PC-3 (cell line): Measurements from ENCODE around the gene HLA-F.

Source experiments
- EZH2 ChIP-seq: fragments of 300-600 bp; sonication (generic); IDR thresholded peaks from one replicate; pipeline ENCODE4 v1.6.1; 2017; ENCODE audit warnings: antibody characterized with exemption, mild to moderate bottlenecking, low read length; ENCODE audit not compliant: unreplicated experiment
- EZH2phosphoT487 ChIP-seq: fragments of 300-600 bp; sonication (generic); IDR thresholded peaks from 2 replicates; pipeline ENCODE4 v1.6.1; 2018; ENCODE audit warnings: mild to moderate bottlenecking, antibody characterized with exemption, low read length, borderline replicate concordance
- TF ChIP-seq, protein P1 (sequence below): fragments of 300-600 bp; sonication (generic); conservative IDR thresholded peaks from 2 replicates; pipeline ENCODE4 v1.5.1; 2017; ENCODE audit warnings: antibody characterized with exemption, low read depth, mild to moderate bottlenecking, low read length

DNA sequence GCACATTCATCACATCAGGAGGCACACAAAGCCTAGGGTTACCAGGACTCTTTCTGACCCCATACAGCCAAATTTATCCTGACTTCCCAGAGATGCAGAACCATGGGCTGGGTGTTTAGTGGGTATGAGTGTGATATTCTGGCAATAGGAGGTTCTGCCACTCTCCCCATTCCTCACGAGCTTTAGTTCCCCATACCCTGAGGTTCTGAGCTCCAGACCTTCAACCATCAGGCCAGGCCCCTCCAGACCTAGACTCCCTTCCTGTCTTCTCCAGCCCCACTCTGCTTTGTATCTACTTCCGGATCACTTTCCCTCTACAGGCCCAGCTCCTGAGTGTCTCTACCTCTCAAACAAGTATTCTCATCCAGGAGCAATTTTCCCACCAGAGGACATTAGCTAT lies 4.4 kb downstream of the HLA-F start:
- TF ChIP-seq, protein P1, sequence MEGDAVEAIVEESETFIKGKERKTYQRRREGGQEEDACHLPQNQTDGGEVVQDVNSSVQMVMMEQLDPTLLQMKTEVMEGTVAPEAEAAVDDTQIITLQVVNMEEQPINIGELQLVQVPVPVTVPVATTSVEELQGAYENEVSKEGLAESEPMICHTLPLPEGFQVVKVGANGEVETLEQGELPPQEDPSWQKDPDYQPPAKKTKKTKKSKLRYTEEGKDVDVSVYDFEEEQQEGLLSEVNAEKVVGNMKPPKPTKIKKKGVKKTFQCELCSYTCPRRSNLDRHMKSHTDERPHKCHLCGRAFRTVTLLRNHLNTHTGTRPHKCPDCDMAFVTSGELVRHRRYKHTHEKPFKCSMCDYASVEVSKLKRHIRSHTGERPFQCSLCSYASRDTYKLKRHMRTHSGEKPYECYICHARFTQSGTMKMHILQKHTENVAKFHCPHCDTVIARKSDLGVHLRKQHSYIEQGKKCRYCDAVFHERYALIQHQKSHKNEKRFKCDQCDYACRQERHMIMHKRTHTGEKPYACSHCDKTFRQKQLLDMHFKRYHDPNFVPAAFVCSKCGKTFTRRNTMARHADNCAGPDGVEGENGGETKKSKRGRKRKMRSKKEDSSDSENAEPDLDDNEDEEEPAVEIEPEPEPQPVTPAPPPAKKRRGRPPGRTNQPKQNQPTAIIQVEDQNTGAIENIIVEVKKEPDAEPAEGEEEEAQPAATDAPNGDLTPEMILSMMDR, result no peak
- no peak for TF ChIP-seq EZH2
- TF ChIP-seq EZH2phosphoT487, result no peak
